ENCODE measurements around the gene GRAMD2B. TPM values are rescaled to one million over a fixed set of nuclear protein-coding genes. Genes with fewer than 3 reads are reported as not detected.
"Not testable (repeated sequence)": the region's sequence is repeated elsewhere in the genome, so short reads cannot be mapped to it uniquely, and the experiment has no call there.

GRAMD2B gene
- total RNA-seq, 1 experiment from 2014 or later: 6.7 TPM

DNA sequence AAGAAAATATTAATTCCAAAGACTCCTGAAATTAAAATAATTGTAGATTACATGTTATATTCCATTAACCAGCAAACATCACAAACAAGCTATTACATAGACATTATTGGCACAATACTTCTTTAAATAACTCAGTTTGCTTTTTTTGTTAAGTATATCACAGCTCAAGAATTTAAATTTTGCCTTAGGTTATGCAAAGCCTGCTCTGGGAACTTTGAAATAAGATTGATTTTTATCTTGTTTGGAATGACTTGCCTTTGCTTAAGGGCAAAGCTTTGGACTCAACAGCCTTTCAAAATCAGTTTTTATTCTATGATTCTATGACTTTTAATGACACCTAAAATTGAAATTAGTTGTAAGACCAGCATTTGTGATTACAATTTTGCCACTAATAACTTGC lies 93.6 kb downstream of the GRAMD2B start:
- Histone ChIP-seq H3K79me1 (ENCODE audit: insufficient read depth, low read depth, low read length, poor library complexity, severe bottlenecking) (no peaks in the 10 kb centered on the region), H3K18ac (ENCODE audit: insufficient read length, low read depth, low read length) (no peak overlapping the region), H3K23me2 (ENCODE audit: insufficient read length, low read depth, low read length, poor library complexity, severe bottlenecking) (no peaks in the 10 kb centered on the region), H3K4me1 (ENCODE audit: insufficient read depth, low read length) (peaks cover 3% of the 10 kb centered on the region; the same call in 1 of the 2 replicates), H3K4me2 (ENCODE audit: insufficient read depth, insufficient read length, low read length) (no peak overlapping the region), H2BK5ac (ENCODE audit: insufficient read length, low read length) (no peak overlapping the region), H4K5ac (ENCODE audit: insufficient read length, low read depth, low read length) (no peak overlapping the region), H4K8ac (replicated peaks; ENCODE audit: insufficient read length, low read depth, low read length) (no peak overlapping the region), H3K27ac (ENCODE audit: insufficient read length, low read depth, low read length) (no peak overlapping the region), H2BK120ac (ENCODE audit: low read depth, low read length, poor library complexity, severe bottlenecking) (no peak overlapping the region), H3T11ph (ENCODE audit: low read length) (no peak overlapping the region), H2AK5ac (ENCODE audit: insufficient read length, low read length) (no peak overlapping the region), H4K20me1 (ENCODE audit: control insufficient read depth, insufficient read depth, insufficient read length) (no peaks in the 10 kb centered on the region), H3K4ac (ENCODE audit: low read depth, low read length) (no peak overlapping the region), H2BK15ac (ENCODE audit: low read depth, low read length) (no peak overlapping the region), H4K91ac (ENCODE audit: insufficient read length, low read depth, low read length) (no peak overlapping the region), H2AFZ (ENCODE audit: low read length) (no peak overlapping the region), H3K9ac (ENCODE audit: extremely low read depth, insufficient read length, low read length) (no peak overlapping the region), H3K14ac (ENCODE audit: insufficient read depth, low read length) (no peak overlapping the region), H3K27me3 (ENCODE audit: insufficient read depth, low read length) (no peaks in the 10 kb centered on the region), H3K56ac (ENCODE audit: insufficient read length, low read depth, low read length) (no peak overlapping the region), H3K23ac (ENCODE audit: insufficient read length, low read depth, low read length) (no peak overlapping the region), H3K79me2 (ENCODE audit: insufficient read depth, low read length) (no peaks in the 10 kb centered on the region), H2BK20ac (ENCODE audit: low read depth, low read length, poor library complexity, severe bottlenecking) (no peak overlapping the region), H2BK12ac (ENCODE audit: insufficient read length, low read depth, low read length) (no peak overlapping the region), H3K9me3 (ENCODE audit: control insufficient read depth, low read depth, low read length) (no peaks in the 10 kb centered on the region)
- Mint-ChIP-seq H3K4me1 (peaks cover 15 to 18% of the 10 kb centered on the region in 2 experiments), H3K27me3 (ENCODE audit: low read depth) (no peaks in the 10 kb centered on the region; the same call in 1 of the 2 replicates), H3K27ac (no peak overlapping the region), H3K9me3 (peaks cover 3% of the 10 kb centered on the region in 2 experiments; a peak in 1 of 5 replicates), H3K4me3 (no peak overlapping the region), H3K36me3 (ENCODE audit: insufficient read depth in 1 of 3, low read depth in 3 of 3) (peaks cover 0 to 3% (median 0%) of the 10 kb centered on the region in 3 experiments; a peak in 2 of 7 replicates)
- no peak for DNase-seq
- TF ChIP-seq, protein P1, sequence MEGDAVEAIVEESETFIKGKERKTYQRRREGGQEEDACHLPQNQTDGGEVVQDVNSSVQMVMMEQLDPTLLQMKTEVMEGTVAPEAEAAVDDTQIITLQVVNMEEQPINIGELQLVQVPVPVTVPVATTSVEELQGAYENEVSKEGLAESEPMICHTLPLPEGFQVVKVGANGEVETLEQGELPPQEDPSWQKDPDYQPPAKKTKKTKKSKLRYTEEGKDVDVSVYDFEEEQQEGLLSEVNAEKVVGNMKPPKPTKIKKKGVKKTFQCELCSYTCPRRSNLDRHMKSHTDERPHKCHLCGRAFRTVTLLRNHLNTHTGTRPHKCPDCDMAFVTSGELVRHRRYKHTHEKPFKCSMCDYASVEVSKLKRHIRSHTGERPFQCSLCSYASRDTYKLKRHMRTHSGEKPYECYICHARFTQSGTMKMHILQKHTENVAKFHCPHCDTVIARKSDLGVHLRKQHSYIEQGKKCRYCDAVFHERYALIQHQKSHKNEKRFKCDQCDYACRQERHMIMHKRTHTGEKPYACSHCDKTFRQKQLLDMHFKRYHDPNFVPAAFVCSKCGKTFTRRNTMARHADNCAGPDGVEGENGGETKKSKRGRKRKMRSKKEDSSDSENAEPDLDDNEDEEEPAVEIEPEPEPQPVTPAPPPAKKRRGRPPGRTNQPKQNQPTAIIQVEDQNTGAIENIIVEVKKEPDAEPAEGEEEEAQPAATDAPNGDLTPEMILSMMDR (conservative IDR thresholded peaks at IDR 0.05): no peak

DNA sequence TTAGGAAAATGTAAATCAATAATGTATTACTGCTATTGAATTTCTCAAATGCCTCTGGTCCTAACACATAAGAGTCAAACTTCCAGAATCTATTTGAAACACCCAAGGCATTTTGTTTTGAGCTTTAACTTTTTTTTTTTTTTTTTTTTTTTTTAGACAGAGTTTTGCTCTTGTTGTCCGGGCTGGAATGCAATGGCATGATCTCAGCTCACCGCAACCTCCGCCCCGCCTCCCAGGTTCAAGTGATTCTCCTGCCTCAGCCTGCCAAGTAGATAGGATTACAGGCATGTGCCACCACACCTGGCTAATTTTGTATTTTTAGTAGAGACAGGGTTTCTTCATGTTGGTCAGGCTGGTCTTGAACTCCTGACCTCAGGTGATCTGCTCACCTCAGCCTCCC lies 96.0 kb downstream of the GRAMD2B start:
- not testable (repeated sequence) for DNase-seq; H2BK20ac ChIP-seq (ENCODE audit: low read depth, low read length, poor library complexity, severe bottlenecking); H3K4me1 ChIP-seq (ENCODE audit: insufficient read depth, low read length); H3K27me3 Mint-ChIP-seq (ENCODE audit: low read depth); H4K8ac ChIP-seq (replicated peaks; ENCODE audit: insufficient read length, low read depth, low read length); H3K9me3 Mint-ChIP-seq; H3K23ac ChIP-seq (ENCODE audit: insufficient read length, low read depth, low read length); H4K20me1 ChIP-seq (ENCODE audit: control insufficient read depth, insufficient read depth, insufficient read length); H3K79me2 ChIP-seq (ENCODE audit: insufficient read depth, low read length); H2BK120ac ChIP-seq (ENCODE audit: low read depth, low read length, poor library complexity, severe bottlenecking); H3K56ac ChIP-seq (ENCODE audit: insufficient read length, low read depth, low read length); H3K27me3 ChIP-seq (ENCODE audit: insufficient read depth, low read length); H3K14ac ChIP-seq (ENCODE audit: insufficient read depth, low read length); H3K4me3 Mint-ChIP-seq; H3K27ac ChIP-seq (ENCODE audit: insufficient read length, low read depth, low read length); H3K4me2 ChIP-seq (ENCODE audit: insufficient read depth, insufficient read length, low read length); H2AFZ ChIP-seq (ENCODE audit: low read length); H3K4ac ChIP-seq (ENCODE audit: low read depth, low read length); H3K18ac ChIP-seq (ENCODE audit: insufficient read length, low read depth, low read length); H3K27ac Mint-ChIP-seq; H4K5ac ChIP-seq (ENCODE audit: insufficient read length, low read depth, low read length); H3K9me3 ChIP-seq (ENCODE audit: control insufficient read depth, low read depth, low read length); H3K23me2 ChIP-seq (ENCODE audit: insufficient read length, low read depth, low read length, poor library complexity, severe bottlenecking); H4K91ac ChIP-seq (ENCODE audit: insufficient read length, low read depth, low read length); H2AK5ac ChIP-seq (ENCODE audit: insufficient read length, low read length); H2BK5ac ChIP-seq (ENCODE audit: insufficient read length, low read length); H3K9ac ChIP-seq (ENCODE audit: extremely low read depth, insufficient read length, low read length); H3K79me1 ChIP-seq (ENCODE audit: insufficient read depth, low read depth, low read length, poor library complexity, severe bottlenecking); H3T11ph ChIP-seq (ENCODE audit: low read length); H2BK15ac ChIP-seq (ENCODE audit: low read depth, low read length); H2BK12ac ChIP-seq (ENCODE audit: insufficient read length, low read depth, low read length); H3K36me3 Mint-ChIP-seq (ENCODE audit: insufficient read depth in 1 of 3, low read depth in 3 of 3)
- WGBS (ENCODE audit: extremely low coverage, insufficient read length, low lambda C conversion rate): no CpG with 5 or more reads among the region's 4 CpGs
- H3K4me1 Mint-ChIP-seq: peaks cover 15 to 17% of the 10 kb centered on the region in 2 experiments
